Thyroid gland (tissue), 4 donors: ENCODE results near the gene CXCL5.

Experiments
- CTCF ChIP-seq, 6 experiments: fragments of 200-600 bp in 3 of 6; fragments of 450-650 bp in 3 of 6; sonication (generic) in 3 of 6; IDR thresholded peaks; one replicate each; pipeline ENCODE4 v1.5.1; 2016 to 2019; ENCODE audit warnings: antibody characterized with exemption in 6 of 6, mild to moderate bottlenecking in 2 of 6, inconsistent platforms in 1 of 6, moderate library complexity in 1 of 6
- POLR2A ChIP-seq, 2 donors: fragments of 450-650 bp; IDR thresholded peaks; one replicate each; pipeline ENCODE4 v1.6.1; 2017; ENCODE audit warnings: antibody characterized with exemption in 2 of 2, mild to moderate bottlenecking in 2 of 2, moderate library complexity in 1 of 2

GRCh38 chr4:74044677-74045076, 46.2 kb upstream of the CXCL5 start:
- TF ChIP-seq CTCF (IDR thresholded peaks at IDR 0.05) (no peak), POLR2A (IDR thresholded peaks at IDR 0.05) (no peak)
